Mesodermal cell (in vitro differentiated cells): ENCODE results near the gene C1orf210.

ENCODE experiments used
- H3K27ac ChIP-seq: 2 replicates; pipeline ENCODE4 v1.7.0; 2013; ENCODE audit warnings: mild to moderate bottlenecking, low read depth, low read length, moderate library complexity; ENCODE audit not compliant: severe bottlenecking
- H3K36me3 ChIP-seq: 2 replicates; pipeline ENCODE4 v1.7.1; 2013; ENCODE audit warnings: mild to moderate bottlenecking, low read length, moderate library complexity; ENCODE audit not compliant: control insufficient read depth, insufficient read depth
- H3K4me1 ChIP-seq: one replicate; pipeline ENCODE4 v1.7.1; 2013; ENCODE audit warnings: mild to moderate bottlenecking, low read length; ENCODE audit not compliant: insufficient read depth, control insufficient read depth, poor library complexity, severe bottlenecking
- H3K4me3 ChIP-seq: 2 replicates; pipeline ENCODE4 v1.7.0; 2013; ENCODE audit warnings: low read length, control low read depth, mild to moderate bottlenecking; ENCODE audit not compliant: insufficient read depth, poor library complexity, severe bottlenecking; ENCODE audit errors: extremely low read depth
- H3K9me3 ChIP-seq: 2 replicates; pipeline ENCODE4 v1.7.1; 2013; ENCODE audit warnings: mild to moderate bottlenecking, low read length, moderate library complexity; ENCODE audit not compliant: control insufficient read depth
- WGBS, 2 experiments: methylation state at CpG; one replicate each; pipeline ENCODE4 v1.1.5; 2013; ENCODE audit warnings: missing lambda C conversion rate in 2 of 2; ENCODE audit not compliant: insufficient coverage in 2 of 2; 5-methylcytosine and 5-hydroxymethylcytosine counted together

C1orf210 gene

GRCh38 chr1:43292679-43293078 is 7.3 kb upstream of the C1orf210 start:
- H3K36me3 ChIP-seq, result no peaks in the 10 kb centered on the region
- H3K9me3 ChIP-seq, result no peaks in the 10 kb centered on the region
- H3K27ac ChIP-seq, result no peak overlapping the region
- H3K4me3 ChIP-seq, result no peak overlapping the region
- WGBS, 2 experiments, result 92 to 100% methylated on average over 4 to 5 of the region's 5 CpGs
- H3K4me1 ChIP-seq, result peaks cover 3% of the 10 kb centered on the region

GRCh38 chr1:43292216-43292615 is 6.8 kb upstream of the C1orf210 start:
- WGBS, 2 experiments, result 86 to 98% methylated on average over 7 of the region's 7 CpGs
- Histone ChIP-seq H3K9me3 (no peaks in the 10 kb centered on the region), H3K4me1 (peaks cover 3% of the 10 kb centered on the region), H3K27ac (no peak overlapping the region), H3K36me3 (no peaks in the 10 kb centered on the region), H3K4me3 (no peak overlapping the region)

GRCh38 chr1:43288785-43289706 is 3.7 kb upstream of the C1orf210 start:
- WGBS, 2 experiments, result 84 to 92% methylated on average over 10 to 11 of the region's 12 CpGs
- Histone ChIP-seq H3K36me3 (no peaks in the 10 kb centered on the region), H3K4me3 (no peak overlapping the region), H3K9me3 (no peaks in the 10 kb centered on the region), H3K4me1 (peaks cover 1% of the 10 kb centered on the region), H3K27ac (no peak overlapping the region)

- Histone ChIP-seq H3K4me3 (no peak overlapping the region), H3K36me3 (no peaks in the 10 kb centered on the region), H3K27ac (no peak overlapping the region), H3K4me1 (no peaks in the 10 kb centered on the region), H3K9me3 (no peaks in the 10 kb centered on the region)
- 94 to 98% methylated on average over 7 of the region's 9 CpGs for WGBS, 2 experiments
These were observed 2.8 kb upstream of the C1orf210 start for GRCh38 chr1:43288058-43288784.

GRCh38 chr1:43286533-43286932 is 1.2 kb upstream of the C1orf210 start:
- WGBS, 2 experiments, result 90 to 94% methylated on average over 3 to 5 of the region's 5 CpGs
- Histone ChIP-seq H3K27ac (no peak overlapping the region), H3K9me3 (no peaks in the 10 kb centered on the region), H3K4me1 (no peaks in the 10 kb centered on the region), H3K4me3 (no peak overlapping the region), H3K36me3 (no peaks in the 10 kb centered on the region)

GRCh38 chr1:43286115-43286514 is 734 bp upstream of the C1orf210 start:
- Histone ChIP-seq H3K9me3 (no peaks in the 10 kb centered on the region), H3K36me3 (no peaks in the 10 kb centered on the region), H3K27ac (no peak overlapping the region), H3K4me1 (no peaks in the 10 kb centered on the region), H3K4me3 (no peak overlapping the region)
- 79 to 94% methylated on average over 5 to 11 of the region's 11 CpGs for WGBS, 2 experiments

GRCh38 chr1:43284546-43285110 is 753 bp downstream of the C1orf210 start:
- 92 to 95% methylated on average over 8 to 12 of the region's 12 CpGs for WGBS, 2 experiments
- Histone ChIP-seq H3K9me3 (no peaks in the 10 kb centered on the region), H3K36me3 (no peaks in the 10 kb centered on the region), H3K27ac (no peak overlapping the region), H3K4me3 (no peak overlapping the region), H3K4me1 (no peaks in the 10 kb centered on the region)

- Histone ChIP-seq H3K4me1 (no peaks in the 10 kb centered on the region), H3K27ac (no peak overlapping the region), H3K4me3 (no peak overlapping the region), H3K9me3 (no peaks in the 10 kb centered on the region), H3K36me3 (no peaks in the 10 kb centered on the region)
- WGBS, 2 experiments, result 83 to 85% methylated on average over 2 of the region's 3 CpGs
These were observed 1.3 kb downstream of the C1orf210 start for GRCh38 chr1:43284065-43284464.

- Histone ChIP-seq H3K4me1 (no peaks in the 10 kb centered on the region), H3K4me3 (no peak overlapping the region), H3K9me3 (no peaks in the 10 kb centered on the region), H3K36me3 (no peaks in the 10 kb centered on the region), H3K27ac (no peak overlapping the region)
- WGBS, 2 experiments, result 84 to 89% methylated on average over 9 to 14 of the region's 15 CpGs
These were observed 2.9 kb downstream of the C1orf210 start for GRCh38 chr1:43282220-43283195.

GRCh38 chr1:43280692-43281091 is 4.7 kb downstream of the C1orf210 start:
- Histone ChIP-seq H3K9me3 (no peaks in the 10 kb centered on the region), H3K36me3 (no peaks in the 10 kb centered on the region), H3K27ac (no peak overlapping the region), H3K4me3 (no peak overlapping the region), H3K4me1 (no peaks in the 10 kb centered on the region)
- WGBS, 2 experiments, result 57 to 65% methylated on average over 2 of the region's 2 CpGs
